Prostate gland (tissue), 2 donors: Measurements from ENCODE around the gene CYP4F3. TPM values are rescaled to one million over a fixed set of nuclear protein-coding genes. Genes with fewer than 3 reads are reported as not detected.

ENCODE experiments used
- DNase-seq: peaks from one replicate; pipeline ENCODE4 v3.0.0-alpha.2; 2019; ENCODE audit warnings: low spot score
- H3K27ac ChIP-seq, 2 donors: fragments of 200-600 bp; sonication (generic); 2 replicates each; pipeline ENCODE4 v1.5.1; 2017 to 2019
- H3K27me3 ChIP-seq: fragments of 200-600 bp; sonication (generic); replicated peaks from 2 replicates; pipeline ENCODE4 v1.5.1; 2019; ENCODE audit not compliant: insufficient read depth
- H3K36me3 ChIP-seq, 2 donors: fragments of 200-600 bp; sonication (generic); 1 replicate in 1 of 2; 2 replicates in 1 of 2; pipeline versions ENCODE4 v1.5.1 to v1.8.1; 2017 to 2019
- H3K4me1 ChIP-seq: fragments of 200-600 bp; sonication (generic); replicated peaks from 2 replicates; pipeline ENCODE4 v1.5.1; 2019
- H3K4me3 ChIP-seq, 2 donors: fragments of 200-600 bp; sonication (generic); 2 replicates each; pipeline ENCODE4 v1.5.1; 2017 to 2019
- H3K9me3 ChIP-seq: fragments of 200-600 bp; sonication (generic); 2 replicates; pipeline ENCODE4 v1.5.1; 2017
- POLR2A ChIP-seq: fragments of 450-650 bp; IDR thresholded peaks from one replicate; pipeline ENCODE4 v1.6.1; 2016; ENCODE audit warnings: antibody characterized with exemption, mild to moderate bottlenecking
- POLR2AphosphoS5 ChIP-seq: sonication (generic); formaldehyde crosslinking; IDR thresholded peaks from one replicate; pipeline ENCODE4 v1.6.1; 2017; ENCODE audit warnings: antibody characterized with exemption
- WGBS: methylation state at CpG from one replicate; pipeline ENCODE4 v1.1.5; 2018; 5-methylcytosine and 5-hydroxymethylcytosine counted together
- intact Hi-C: fragments of 100-400 bp; cut with DNase I; formaldehyde crosslinking; loops from one replicate; pipeline ENCODE4 v1.14.2; 2022
- total RNA-seq, 2 donors: library from RNA; depleted of rRNA; stranded (reverse); fragments of >200 nt; gene quantifications; one replicate each; pipeline ENCODE4 v1.1.0, GENCODE V29; 2016
- TF ChIP-seq, protein P1 (sequence below), 4 experiments: fragments of 200-600 bp in 2 of 4; fragments of 450-650 bp in 2 of 4; sonication (generic) in 2 of 4; IDR thresholded peaks; 1 replicate in 3 of 4; 2 replicates in 1 of 4; pipeline ENCODE4 v1.5.1; 2016 to 2019; ENCODE audit warnings: antibody characterized with exemption in 4 of 4, mild to moderate bottlenecking in 2 of 4, moderate library complexity in 2 of 4

Gene CYP4F3
- total RNA-seq, 2 donors from 2014 or later, result 0.28 to 2.0 TPM

DNA sequence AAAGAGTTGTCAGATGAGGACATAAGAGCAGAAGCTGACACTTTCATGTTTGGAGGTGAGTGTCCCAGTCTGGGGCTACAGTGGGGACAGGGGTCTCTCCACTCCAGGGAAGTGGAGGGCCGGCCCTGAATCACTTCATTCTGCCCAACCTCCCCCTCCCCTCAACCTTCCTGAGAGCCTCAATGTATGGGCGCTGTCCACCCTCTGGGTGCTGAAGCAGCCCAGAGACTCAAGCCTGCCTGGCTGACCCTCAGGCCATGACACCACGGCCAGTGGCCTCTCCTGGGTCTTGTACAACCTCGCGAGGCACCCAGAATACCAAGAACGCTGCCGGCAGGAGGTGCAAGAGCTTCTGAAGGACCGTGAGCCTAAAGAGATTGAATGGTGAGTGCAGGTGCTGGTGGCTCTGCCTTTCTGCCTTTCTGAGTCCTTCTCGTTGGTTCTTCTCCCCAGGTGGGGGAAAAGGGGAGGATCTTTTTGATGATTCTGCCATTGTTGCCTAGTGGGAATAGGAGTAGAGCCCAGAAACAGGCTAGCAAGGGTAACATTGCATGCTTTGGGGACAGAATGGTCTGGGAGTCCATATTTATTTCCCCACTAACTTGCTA lies 16.9 kb upstream of the CYP4F3 start:
- Histone ChIP-seq H3K36me3 (no peaks in the 10 kb centered on the region), H3K4me1 (no peaks in the 10 kb centered on the region), H3K4me3 (no peak overlapping the region), H3K9me3 (no peaks in the 10 kb centered on the region), H3K27ac (no peak overlapping the region), H3K27me3 (no peaks in the 10 kb centered on the region)
- WGBS, result 2% methylated on average over 9 of the region's 9 CpGs
- TF ChIP-seq, protein P1, sequence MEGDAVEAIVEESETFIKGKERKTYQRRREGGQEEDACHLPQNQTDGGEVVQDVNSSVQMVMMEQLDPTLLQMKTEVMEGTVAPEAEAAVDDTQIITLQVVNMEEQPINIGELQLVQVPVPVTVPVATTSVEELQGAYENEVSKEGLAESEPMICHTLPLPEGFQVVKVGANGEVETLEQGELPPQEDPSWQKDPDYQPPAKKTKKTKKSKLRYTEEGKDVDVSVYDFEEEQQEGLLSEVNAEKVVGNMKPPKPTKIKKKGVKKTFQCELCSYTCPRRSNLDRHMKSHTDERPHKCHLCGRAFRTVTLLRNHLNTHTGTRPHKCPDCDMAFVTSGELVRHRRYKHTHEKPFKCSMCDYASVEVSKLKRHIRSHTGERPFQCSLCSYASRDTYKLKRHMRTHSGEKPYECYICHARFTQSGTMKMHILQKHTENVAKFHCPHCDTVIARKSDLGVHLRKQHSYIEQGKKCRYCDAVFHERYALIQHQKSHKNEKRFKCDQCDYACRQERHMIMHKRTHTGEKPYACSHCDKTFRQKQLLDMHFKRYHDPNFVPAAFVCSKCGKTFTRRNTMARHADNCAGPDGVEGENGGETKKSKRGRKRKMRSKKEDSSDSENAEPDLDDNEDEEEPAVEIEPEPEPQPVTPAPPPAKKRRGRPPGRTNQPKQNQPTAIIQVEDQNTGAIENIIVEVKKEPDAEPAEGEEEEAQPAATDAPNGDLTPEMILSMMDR (IDR thresholded peaks at IDR 0.05), result no peak
- TF ChIP-seq POLR2A (no peak), POLR2AphosphoS5 (no peak)
- intact Hi-C loops, result loop anchor here (10.0 kb wide), 1 partner anchor 411 kb away; no protein-coding TSS in a partner anchor
- DNase-seq, result no peak

DNA sequence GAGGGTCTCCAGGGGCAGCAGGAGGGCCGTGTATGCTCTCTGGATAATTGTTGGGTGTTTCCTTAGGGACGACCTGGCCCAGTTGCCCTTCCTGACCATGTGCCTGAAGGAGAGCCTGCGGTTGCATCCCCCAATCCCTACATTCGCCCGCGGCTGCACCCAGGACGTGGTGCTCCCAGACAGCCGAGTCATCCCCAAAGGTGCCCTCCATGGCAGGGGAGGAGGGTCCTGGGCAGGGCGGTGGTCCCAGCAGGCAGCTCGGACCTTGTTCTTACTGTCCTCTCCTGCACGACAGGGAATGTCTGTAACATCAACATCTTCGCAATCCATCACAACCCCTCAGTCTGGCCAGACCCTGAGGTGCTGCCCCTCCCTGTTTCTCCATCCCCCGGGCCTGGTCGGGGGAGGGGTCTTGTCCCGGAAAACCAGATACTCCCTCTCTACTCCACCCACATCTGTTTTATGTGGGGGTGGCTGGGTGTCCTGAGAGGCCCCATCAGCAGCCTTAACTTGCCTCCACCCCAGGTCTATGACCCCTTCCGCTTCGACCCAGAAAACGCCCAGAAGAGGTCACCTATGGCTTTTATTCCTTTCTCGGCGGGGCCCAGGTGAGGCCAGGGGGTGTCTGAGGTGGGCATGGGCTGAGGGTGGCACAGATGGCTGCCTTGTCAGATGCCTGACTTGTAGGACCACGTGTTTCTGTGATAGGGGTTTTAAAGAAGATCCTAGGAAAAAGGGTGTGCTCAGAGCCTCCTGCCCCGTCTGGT lies 12.3 kb upstream of the CYP4F3 start:
- intact Hi-C loops, result loop anchor here (2.0 to 10.0 kb wide), 4 partner anchors 182 to 554 kb away; no protein-coding TSS in a partner anchor
- H3K9me3 ChIP-seq, result no peaks in the 10 kb centered on the region
- H3K27me3 ChIP-seq, result no peaks in the 10 kb centered on the region
- no peak overlapping the region for H3K4me3 ChIP-seq
- WGBS, result 60% methylated on average over 22 of the region's 22 CpGs
- no peaks in the 10 kb centered on the region for H3K36me3 ChIP-seq
- H3K27ac ChIP-seq, result no peak overlapping the region
- peaks cover 3% of the 10 kb centered on the region for H3K4me1 ChIP-seq
- no peak for DNase-seq
- no peak for TF ChIP-seq POLR2A
- no peak for TF ChIP-seq POLR2AphosphoS5
- TF ChIP-seq, protein P1 (IDR thresholded peaks at IDR 0.05), result no peak

DNA sequence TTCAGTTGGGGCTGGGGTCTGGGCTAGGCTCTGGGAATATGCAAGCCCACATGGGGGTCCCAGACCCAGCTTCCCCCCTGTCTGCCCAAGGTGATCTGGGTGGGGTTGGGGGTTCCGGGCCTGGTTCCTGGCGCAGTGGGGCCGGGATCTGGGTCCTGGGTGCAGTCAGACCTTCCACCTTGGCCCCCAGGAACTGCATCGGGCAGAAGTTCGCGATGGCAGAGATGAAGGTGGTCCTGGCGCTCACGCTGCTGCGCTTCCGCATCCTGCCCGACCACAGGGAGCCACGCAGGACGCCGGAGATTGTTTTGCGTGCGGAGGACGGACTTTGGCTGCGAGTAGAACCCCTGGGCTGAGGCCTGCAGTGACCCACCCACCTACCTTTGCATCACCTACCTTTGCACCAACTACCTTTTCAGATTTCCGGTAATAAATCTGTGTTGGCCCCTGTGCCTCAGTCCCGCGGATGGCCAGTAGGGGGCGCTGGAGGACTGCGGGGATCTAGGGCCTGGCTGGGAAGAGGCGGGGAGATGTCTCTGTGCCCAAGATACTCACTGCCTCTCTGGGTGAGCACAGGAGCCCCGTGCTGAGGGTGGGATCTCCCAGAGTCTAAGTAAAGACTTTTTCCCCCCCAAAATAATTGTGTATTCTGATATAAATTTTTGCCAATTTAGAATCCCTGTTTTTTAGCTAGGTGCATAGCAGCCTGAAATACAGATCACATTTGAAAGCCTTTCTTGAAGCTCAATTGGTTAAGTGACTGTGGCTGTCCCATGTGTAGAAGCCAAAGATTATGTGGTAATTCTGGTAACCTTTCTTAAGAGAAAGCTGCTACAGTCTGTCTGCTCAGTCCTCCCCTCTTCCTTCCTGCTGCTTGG lies 11.5 kb upstream of the CYP4F3 start:
- WGBS, result under 1% methylated on average over 10 of the region's 25 CpGs
- no peaks in the 10 kb centered on the region for H3K27me3 ChIP-seq
- peaks cover 3% of the 10 kb centered on the region for H3K4me1 ChIP-seq
- intact Hi-C loops, result loop anchor here (2.0 to 10.0 kb wide), 4 partner anchors 182 to 553 kb away; no protein-coding TSS in a partner anchor
- H3K36me3 ChIP-seq, result no peaks in the 10 kb centered on the region
- no peak overlapping the region for H3K4me3 ChIP-seq
- H3K9me3 ChIP-seq, result no peaks in the 10 kb centered on the region
- TF ChIP-seq POLR2AphosphoS5, result peak; percentile 62
- TF ChIP-seq, protein P1 (IDR thresholded peaks at IDR 0.05), result peak; percentile 91 to 98 (median 97)
- no peak for TF ChIP-seq POLR2A
- DNase-seq, result peak; percentile 83
- no peak overlapping the region for H3K27ac ChIP-seq

DNA sequence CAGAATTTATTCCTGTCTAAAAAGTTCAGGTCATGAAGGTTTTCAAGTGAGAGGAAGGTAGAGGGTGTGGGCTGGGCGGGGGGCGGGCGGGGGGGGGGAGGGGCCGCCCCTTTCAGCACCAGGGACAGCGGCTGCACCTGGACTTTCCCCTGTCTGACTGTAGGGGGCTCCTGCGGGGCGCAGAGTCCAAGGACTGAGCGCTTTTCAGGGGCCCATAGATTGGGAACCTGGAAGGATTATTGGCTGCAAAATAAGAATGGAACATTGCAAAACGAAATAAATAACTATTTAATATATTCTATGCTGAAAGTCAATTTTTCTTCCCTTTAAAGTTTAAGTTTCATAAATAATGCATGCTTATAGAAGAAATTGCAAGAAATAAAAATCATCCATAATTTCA lies 8.9 kb upstream of the CYP4F3 start:
- Histone ChIP-seq H3K9me3 (no peaks in the 10 kb centered on the region), H3K4me1 (peaks cover 3% of the 10 kb centered on the region), H3K4me3 (no peak overlapping the region), H3K36me3 (no peaks in the 10 kb centered on the region), H3K27me3 (no peaks in the 10 kb centered on the region), H3K27ac (no peak overlapping the region)
- WGBS, result 3% methylated on average over 8 of the region's 9 CpGs
- no peak for TF ChIP-seq POLR2A
- TF ChIP-seq, protein P1 (IDR thresholded peaks at IDR 0.05), result peak in 1 of 4 experiments; percentile 13
- intact Hi-C loops, result no loop called here
- DNase-seq, result no peak
